HepG2 (cell line): ENCODE data around the gene CBX2.

Experiments used
- ATF7 ChIP-seq, 2 experiments: fragments of 450-650 bp in 1 of 2; sonication (generic) in 1 of 2; formaldehyde crosslinking in 1 of 2; IDR thresholded peaks; 2 replicates each; pipeline versions ENCODE4 v1.4.0 to v1.6.1; 2016 to 2020; ENCODE audit warnings: antibody characterized with exemption in 1 of 2, mild to moderate bottlenecking in 1 of 2, missing genetic modification reagents in 1 of 2
- PHB2 ChIP-seq: fragments of 450-650 bp; IDR thresholded peaks from 2 replicates; pipeline ENCODE4 v1.6.1; 2018; ENCODE audit not compliant: partially characterized antibody
- PHF5A ChIP-seq: IDR thresholded peaks from one replicate; pipeline ENCODE4 v1.6.1; 2018; ENCODE audit warnings: low read depth, missing genetic modification reagents; ENCODE audit not compliant: unreplicated experiment
- POLR2A ChIP-seq, 2 experiments: IDR thresholded peaks; 2 replicates each; pipeline ENCODE4 v1.6.1; 2011; ENCODE audit warnings: low read depth in 2 of 2, low read length in 2 of 2, mild to moderate bottlenecking in 1 of 2, moderate library complexity in 1 of 2; ENCODE audit not compliant: insufficient read depth in 1 of 2
- TF ChIP-seq, protein P1 (sequence below): sonication (generic); formaldehyde crosslinking; IDR thresholded peaks from 2 replicates; pipeline ENCODE4 v1.5.0; 2020; ENCODE audit warnings: mild to moderate bottlenecking, missing genetic modification reagents, moderate library complexity
- TF ChIP-seq, protein P2 (sequence below): sonication (generic); formaldehyde crosslinking; IDR thresholded peaks from 2 replicates; pipeline ENCODE4 v1.4.0; 2020; ENCODE audit warnings: missing genetic modification reagents

DNA sequence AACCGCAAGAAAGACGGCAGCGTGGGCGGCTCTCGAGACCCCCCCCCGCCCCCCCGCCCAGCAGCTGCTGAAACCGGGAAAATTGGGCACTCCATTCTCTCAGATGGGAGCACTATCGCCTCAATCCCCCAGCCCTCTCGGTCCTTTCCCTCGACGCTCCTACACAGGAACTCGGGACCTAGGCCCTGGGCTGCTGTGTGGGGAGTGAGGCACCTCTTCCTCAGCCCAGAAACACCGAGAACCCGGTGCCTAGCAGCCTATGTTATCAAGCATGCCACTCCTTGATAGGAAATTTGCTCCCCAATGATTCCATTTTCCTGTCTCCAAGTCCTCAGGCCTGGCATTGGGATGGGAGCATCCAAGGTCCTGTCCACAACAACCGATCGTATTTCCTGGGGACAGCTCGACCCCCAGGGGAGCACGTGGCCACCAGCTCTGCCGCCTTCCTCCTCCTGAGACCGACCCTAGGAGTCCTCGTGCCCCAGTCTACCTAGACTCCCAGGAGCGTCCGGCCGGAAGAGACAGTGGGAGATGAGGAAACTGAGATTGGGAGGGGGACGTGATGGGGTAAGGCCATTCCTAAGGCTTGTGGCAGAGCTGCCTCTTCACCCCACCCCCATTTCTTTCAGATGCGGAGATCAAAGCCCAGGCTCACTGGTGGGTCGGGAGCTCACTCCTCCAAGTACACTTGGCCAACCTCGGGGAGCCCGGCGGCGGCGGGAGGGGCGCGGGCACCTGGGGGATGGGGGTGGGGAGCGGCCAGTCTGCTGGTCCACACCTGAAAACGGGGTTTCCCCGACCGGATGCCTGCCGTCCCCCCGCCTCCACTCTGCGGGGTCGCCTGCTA, 36.4 kb downstream of the CBX2 start:
- TF ChIP-seq, protein P1, sequence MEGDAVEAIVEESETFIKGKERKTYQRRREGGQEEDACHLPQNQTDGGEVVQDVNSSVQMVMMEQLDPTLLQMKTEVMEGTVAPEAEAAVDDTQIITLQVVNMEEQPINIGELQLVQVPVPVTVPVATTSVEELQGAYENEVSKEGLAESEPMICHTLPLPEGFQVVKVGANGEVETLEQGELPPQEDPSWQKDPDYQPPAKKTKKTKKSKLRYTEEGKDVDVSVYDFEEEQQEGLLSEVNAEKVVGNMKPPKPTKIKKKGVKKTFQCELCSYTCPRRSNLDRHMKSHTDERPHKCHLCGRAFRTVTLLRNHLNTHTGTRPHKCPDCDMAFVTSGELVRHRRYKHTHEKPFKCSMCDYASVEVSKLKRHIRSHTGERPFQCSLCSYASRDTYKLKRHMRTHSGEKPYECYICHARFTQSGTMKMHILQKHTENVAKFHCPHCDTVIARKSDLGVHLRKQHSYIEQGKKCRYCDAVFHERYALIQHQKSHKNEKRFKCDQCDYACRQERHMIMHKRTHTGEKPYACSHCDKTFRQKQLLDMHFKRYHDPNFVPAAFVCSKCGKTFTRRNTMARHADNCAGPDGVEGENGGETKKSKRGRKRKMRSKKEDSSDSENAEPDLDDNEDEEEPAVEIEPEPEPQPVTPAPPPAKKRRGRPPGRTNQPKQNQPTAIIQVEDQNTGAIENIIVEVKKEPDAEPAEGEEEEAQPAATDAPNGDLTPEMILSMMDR (CRISPR knock-in tag): no peak
- TF ChIP-seq ATF7 (IDR thresholded peaks at IDR 0.05): no peak
- no peak for TF ChIP-seq ATF7 (CRISPR knock-in tag; IDR thresholded peaks at IDR 0.05)
- TF ChIP-seq PHF5A (CRISPR knock-in tag): no peak
- no peak for TF ChIP-seq PHB2
- TF ChIP-seq, protein P2, sequence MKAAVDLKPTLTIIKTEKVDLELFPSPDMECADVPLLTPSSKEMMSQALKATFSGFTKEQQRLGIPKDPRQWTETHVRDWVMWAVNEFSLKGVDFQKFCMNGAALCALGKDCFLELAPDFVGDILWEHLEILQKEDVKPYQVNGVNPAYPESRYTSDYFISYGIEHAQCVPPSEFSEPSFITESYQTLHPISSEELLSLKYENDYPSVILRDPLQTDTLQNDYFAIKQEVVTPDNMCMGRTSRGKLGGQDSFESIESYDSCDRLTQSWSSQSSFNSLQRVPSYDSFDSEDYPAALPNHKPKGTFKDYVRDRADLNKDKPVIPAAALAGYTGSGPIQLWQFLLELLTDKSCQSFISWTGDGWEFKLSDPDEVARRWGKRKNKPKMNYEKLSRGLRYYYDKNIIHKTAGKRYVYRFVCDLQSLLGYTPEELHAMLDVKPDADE: no peak
- no peak for TF ChIP-seq POLR2A (IDR thresholded peaks at IDR 0.05; ENCODE audit: insufficient read depth in 1 of 2, low read depth in 2 of 2, low read length in 2 of 2)
